DND-41 (cell line): ENCODE data around the gene CSRNP3.

Source experiments
- ATAC-seq: fragments of 200-7000 bp; cut with Tn5 transposase; 3 replicates; pipeline ENCODE4 v1.9.1; 2021; ENCODE audit warnings: low read depth; ENCODE audit not compliant: insufficient read depth
- DNase-seq: peaks from one replicate; pipeline ENCODE4 v3.0.0-alpha.2; 2020
- H2AFZ ChIP-seq: 2 replicates; pipeline ENCODE4 v1.6.0; 2012; ENCODE audit warnings: low read depth, low read length
- H3K27ac ChIP-seq: 2 replicates; pipeline ENCODE4 v1.5.1; 2012; ENCODE audit warnings: low read length, inconsistent platforms
- H3K27me3 ChIP-seq: fragments of 200-600 bp; sonication (generic); 2 replicates; pipeline ENCODE4 v1.6.0; 2012; ENCODE audit warnings: low read length, mild to moderate bottlenecking, inconsistent platforms; ENCODE audit not compliant: insufficient read depth, poor library complexity
- H3K36me3 ChIP-seq: 2 replicates; pipeline ENCODE4 v1.5.1; 2012; ENCODE audit warnings: low read length, inconsistent platforms; ENCODE audit not compliant: insufficient read depth
- H3K4me1 ChIP-seq: 2 replicates; pipeline ENCODE4 v1.5.1; 2012; ENCODE audit warnings: mild to moderate bottlenecking, low read length; ENCODE audit not compliant: insufficient read depth
- H3K4me2 ChIP-seq: 2 replicates; pipeline ENCODE4 v1.6.0; 2012; ENCODE audit warnings: mild to moderate bottlenecking, moderate library complexity, low read length, inconsistent platforms; ENCODE audit not compliant: insufficient read depth
- H3K4me3 ChIP-seq, 2 experiments: fragments of 200-600 bp in 1 of 2; shearing (Covaris generic) in 1 of 2; 2 replicates each; pipeline ENCODE4 v1.5.1; 2012 to 2016; ENCODE audit warnings: inconsistent platforms in 2 of 2, low read length in 2 of 2, mild to moderate bottlenecking in 2 of 2, low read depth in 1 of 2, moderate library complexity in 1 of 2
- H3K79me2 ChIP-seq: 2 replicates; pipeline ENCODE4 v1.6.0; 2012; ENCODE audit warnings: low read length, inconsistent platforms; ENCODE audit not compliant: insufficient read depth
- H3K9ac ChIP-seq: 2 replicates; pipeline ENCODE4 v1.6.0; 2012; ENCODE audit warnings: low read depth, mild to moderate bottlenecking, inconsistent platforms, low read length, moderate library complexity
- H3K9me3 ChIP-seq: 2 replicates; pipeline ENCODE4 v1.5.1; 2012; ENCODE audit warnings: low read length, moderate library complexity, mild to moderate bottlenecking, inconsistent platforms; ENCODE audit not compliant: insufficient read depth, severe bottlenecking
- H4K20me1 ChIP-seq: 2 replicates; pipeline ENCODE4 v1.6.0; 2012; ENCODE audit warnings: low read length; ENCODE audit not compliant: insufficient read depth
- CTCF ChIP-seq: IDR thresholded peaks from 2 replicates; pipeline ENCODE4 v1.5.1; 2012; ENCODE audit warnings: borderline replicate concordance, low read length, moderate library complexity, mild to moderate bottlenecking; ENCODE audit not compliant: poor library complexity, severe bottlenecking; ENCODE audit errors: extremely low read depth
- EZH2 ChIP-seq: IDR thresholded peaks from 3 replicates; pipeline ENCODE4 v1.6.1; 2012; ENCODE audit warnings: borderline replicate concordance, low read depth, mild to moderate bottlenecking, moderate library complexity, low read length, inconsistent platforms; ENCODE audit not compliant: severe bottlenecking

CSRNP3 gene

GRCh38 chr2:165687426-165688002, 218.0 kb downstream of the CSRNP3 start:
- no peak overlapping the region for H3K4me2 ChIP-seq
- no peak for DNase-seq
- H3K79me2 ChIP-seq = no peaks in the 10 kb centered on the region

GRCh38 chr2:165691615-165692014, 222.1 kb downstream of the CSRNP3 start:
- DNase-seq (no peak), ATAC-seq (no peak)
- no peak for TF ChIP-seq EZH2
- no peak for TF ChIP-seq CTCF
- no peak overlapping the region for H2AFZ ChIP-seq
- H3K36me3 ChIP-seq = no peaks in the 10 kb centered on the region
- no peaks in the 10 kb centered on the region for H3K79me2 ChIP-seq
- H3K4me3 ChIP-seq = no peak overlapping the region
- H3K27ac ChIP-seq = no peak overlapping the region
- no peaks in the 10 kb centered on the region for H4K20me1 ChIP-seq
- no peak overlapping the region for H3K9ac ChIP-seq
- H3K9me3 ChIP-seq = no peaks in the 10 kb centered on the region
- H3K27me3 ChIP-seq = no peaks in the 10 kb centered on the region
- no peaks in the 10 kb centered on the region for H3K4me1 ChIP-seq
- H3K4me2 ChIP-seq = no peak overlapping the region

More at GRCh38 chr2:165687426-165688002, 218.0 kb downstream of the CSRNP3 start:
- no peak overlapping the region for H3K4me3 ChIP-seq
- H3K27me3 ChIP-seq = no peaks in the 10 kb centered on the region
- no peaks in the 10 kb centered on the region for H3K9me3 ChIP-seq
- no peak overlapping the region for H3K27ac ChIP-seq
- ATAC-seq = no peak
- no peaks in the 10 kb centered on the region for H3K36me3 ChIP-seq
- no peak overlapping the region for H3K9ac ChIP-seq
- no peaks in the 10 kb centered on the region for H4K20me1 ChIP-seq
- H2AFZ ChIP-seq = no peak overlapping the region
- no peak for TF ChIP-seq EZH2
- no peak for TF ChIP-seq CTCF
- H3K4me1 ChIP-seq = no peaks in the 10 kb centered on the region

- Histone ChIP-seq H4K20me1 (no peaks in the 10 kb centered on the region), H3K4me2 (no peak overlapping the region), H3K4me1 (no peaks in the 10 kb centered on the region), H3K27ac (no peak overlapping the region), H3K9ac (no peak overlapping the region), H3K9me3 (no peaks in the 10 kb centered on the region), H2AFZ (no peak overlapping the region), H3K79me2 (no peaks in the 10 kb centered on the region), H3K36me3 (no peaks in the 10 kb centered on the region), H3K27me3 (no peaks in the 10 kb centered on the region), H3K4me3 (no peak overlapping the region)
- no peak for DNase-seq
- TF ChIP-seq EZH2 (no peak), CTCF (no peak)
- ATAC-seq = no peak
These were observed 223.4 kb downstream of the CSRNP3 start for GRCh38 chr2:165692906-165693305.
